GM23248 (cell line): Measurements from ENCODE around the gene CCDC32. TPM values are rescaled to one million over a fixed set of nuclear protein-coding genes. Genes with fewer than 3 reads are reported as not detected.

Experiments used
- DNase-seq: peaks from one replicate; pipeline ENCODE4 v3.0.0-alpha.2; 2015
- H2AFZ ChIP-seq: fragments of 200-600 bp; sonication (generic); 2 replicates; pipeline ENCODE4 v1.6.1; 2016; ENCODE audit warnings: antibody characterized with exemption
- H3F3A ChIP-seq: fragments of 200-600 bp; sonication (generic); 2 replicates; pipeline ENCODE4 v1.6.1; 2016; ENCODE audit warnings: mild to moderate bottlenecking, antibody characterized with exemption, mixed run types; ENCODE audit not compliant: insufficient read depth
- H3K27ac ChIP-seq: fragments of 200-600 bp; sonication (generic); 2 replicates; pipeline ENCODE4 v1.5.1; 2016; ENCODE audit warnings: mild to moderate bottlenecking
- H3K27me3 ChIP-seq: fragments of 200-600 bp; sonication (generic); replicated peaks from 2 replicates; pipeline ENCODE4 v1.6.1; 2016; ENCODE audit warnings: mild to moderate bottlenecking; ENCODE audit not compliant: insufficient read depth
- H3K36me3 ChIP-seq: fragments of 200-600 bp; sonication (generic); 2 replicates; pipeline ENCODE4 v1.6.1; 2016; ENCODE audit warnings: low read depth, mild to moderate bottlenecking
- H3K4me1 ChIP-seq: fragments of 200-600 bp; sonication (generic); 2 replicates; pipeline ENCODE4 v1.6.1; 2016; ENCODE audit warnings: mild to moderate bottlenecking; ENCODE audit not compliant: insufficient read depth
- H3K4me2 ChIP-seq: fragments of 200-600 bp; sonication (generic); one replicate; pipeline ENCODE4 v1.6.1; 2016; ENCODE audit warnings: mild to moderate bottlenecking; ENCODE audit not compliant: unreplicated experiment
- H3K4me3 ChIP-seq: fragments of 200-600 bp; sonication (generic); 2 replicates; pipeline ENCODE4 v1.5.1; 2016; ENCODE audit warnings: mild to moderate bottlenecking
- H3K79me2 ChIP-seq: fragments of 200-600 bp; sonication (generic); 2 replicates; pipeline ENCODE4 v1.6.1; 2016; ENCODE audit warnings: mild to moderate bottlenecking; ENCODE audit not compliant: insufficient read depth
- H3K9ac ChIP-seq: fragments of 200-600 bp; sonication (generic); 2 replicates; pipeline ENCODE4 v1.6.1; 2016; ENCODE audit warnings: mild to moderate bottlenecking
- H3K9me2 ChIP-seq: fragments of 200-600 bp; sonication (generic); 2 replicates; pipeline ENCODE4 v1.6.1; 2016; ENCODE audit warnings: mixed run types, mild to moderate bottlenecking, moderate library complexity; ENCODE audit not compliant: insufficient read depth
- H3K9me3 ChIP-seq: fragments of 200-600 bp; sonication (generic); one replicate; pipeline ENCODE4 v1.6.1; 2017; ENCODE audit warnings: low read depth
- H4K20me1 ChIP-seq: fragments of 200-600 bp; sonication (generic); 2 replicates; pipeline ENCODE4 v1.6.0; 2016; ENCODE audit not compliant: insufficient read depth
- EZH2 ChIP-seq: fragments of 200-600 bp; sonication (generic); IDR thresholded peaks from 2 replicates; pipeline ENCODE4 v1.6.1; 2018; ENCODE audit warnings: antibody characterized with exemption, mild to moderate bottlenecking; ENCODE audit not compliant: insufficient read depth, poor library complexity, severe bottlenecking
- EZH2phosphoT487 ChIP-seq: fragments of 200-600 bp; sonication (generic); IDR thresholded peaks from 2 replicates; pipeline ENCODE4 v1.6.1; 2018; ENCODE audit warnings: antibody characterized with exemption, moderate library complexity, mild to moderate bottlenecking, low read depth; ENCODE audit not compliant: insufficient read depth
- WGBS, 2 experiments: methylation state at CpG; one replicate each; pipeline ENCODE4 v1.1.6; 2015 to 2017; ENCODE audit warnings: low lambda C conversion rate in 2 of 2, low coverage in 1 of 2; ENCODE audit errors: missing lambda C conversion rate in 2 of 2; 5-methylcytosine and 5-hydroxymethylcytosine counted together
- in situ Hi-C: fragments of 300-500 bp; cut with MboI; formaldehyde crosslinking; loops from 2 replicates; pipeline ENCODE4 v1.15.0; 2020
- polyA plus RNA-seq: library from polyadenylated mRNA; unstranded; fragments of >200 nt; fragmentation: Nextera tagmentation; extraction: Ambion mirVana; gene quantifications from 2 replicates; pipeline ENCODE4 v1.2.1, GENCODE V29; 2016
- total RNA-seq: library from RNA; depleted of rRNA; stranded (reverse); fragments of >200 nt; shearing (Covaris generic); gene quantifications from 2 replicates; pipeline ENCODE4 v1.2.3, GENCODE V29; 2014

Gene CCDC32
- total and polyA plus RNA-seq, 2 experiments from 2014 or later = 29.5 to 44.7 TPM

- Histone ChIP-seq H3F3A (no peaks in the 10 kb centered on the region), H2AFZ (no peak overlapping the region), H3K36me3 (peaks cover 32% of the 10 kb centered on the region), H3K9me2 (no peaks in the 10 kb centered on the region), H3K79me2 (peaks cover 13% of the 10 kb centered on the region), H3K9me3 (no peaks in the 10 kb centered on the region), H3K4me1 (no peaks in the 10 kb centered on the region), H4K20me1 (no peaks in the 10 kb centered on the region), H3K4me3 (no peak overlapping the region), H3K4me2 (no peak overlapping the region), H3K27me3 (no peaks in the 10 kb centered on the region), H3K27ac (no peak overlapping the region), H3K9ac (no peak overlapping the region)
- in situ Hi-C loops = no loop called here
- DNase-seq = no peak
- WGBS, 2 experiments = 72 to 83% methylated on average over 4 of the region's 4 CpGs
- TF ChIP-seq EZH2 (no peak), EZH2phosphoT487 (no peak)
Observed at GRCh38 chr15:40554161-40554525, 10.7 kb downstream of the CCDC32 start.

- no peak overlapping the region for H2AFZ ChIP-seq
- H3K79me2 ChIP-seq = no peaks in the 10 kb centered on the region
- in situ Hi-C loops = no loop called here
- H3K36me3 ChIP-seq = peaks cover 13% of the 10 kb centered on the region
- TF ChIP-seq EZH2 = no peak
- TF ChIP-seq EZH2phosphoT487 = no peak
- H3K9ac ChIP-seq = no peak overlapping the region
- no peak overlapping the region for H3K27ac ChIP-seq
- H3F3A ChIP-seq = no peaks in the 10 kb centered on the region
- DNase-seq = no peak
- H3K4me2 ChIP-seq = no peak overlapping the region
- no peaks in the 10 kb centered on the region for H3K27me3 ChIP-seq
- no peaks in the 10 kb centered on the region for H3K9me2 ChIP-seq
- no peaks in the 10 kb centered on the region for H4K20me1 ChIP-seq
- no peak overlapping the region for H3K4me3 ChIP-seq
- no peaks in the 10 kb centered on the region for H3K4me1 ChIP-seq
- 93 to 96% methylated on average over 6 of the region's 6 CpGs for WGBS, 2 experiments
- H3K9me3 ChIP-seq = no peaks in the 10 kb centered on the region
Observed at GRCh38 chr15:40550341-40551037, 14.4 kb downstream of the CCDC32 start.

GRCh38 chr15:40549894-40550293, 14.9 kb downstream of the CCDC32 start:
- Histone ChIP-seq H2AFZ (no peak overlapping the region), H3K27ac (no peak overlapping the region), H3K4me2 (no peak overlapping the region), H3K9ac (no peak overlapping the region), H3K9me3 (no peaks in the 10 kb centered on the region), H3K27me3 (no peaks in the 10 kb centered on the region), H4K20me1 (no peaks in the 10 kb centered on the region), H3K36me3 (peaks cover 7% of the 10 kb centered on the region; the same call in 1 of the 2 replicates), H3K9me2 (no peaks in the 10 kb centered on the region), H3K4me1 (no peaks in the 10 kb centered on the region), H3K79me2 (no peaks in the 10 kb centered on the region), H3F3A (no peaks in the 10 kb centered on the region), H3K4me3 (no peak overlapping the region)
- in situ Hi-C loops = no loop called here
- DNase-seq = no peak
- TF ChIP-seq EZH2phosphoT487 (no peak), EZH2 (no peak)
- 81 to 85% methylated on average over 9 of the region's 9 CpGs for WGBS, 2 experiments

GRCh38 chr15:40548610-40549009, 16.2 kb downstream of the CCDC32 start:
- in situ Hi-C loops = no loop called here
- no peak for TF ChIP-seq EZH2
- TF ChIP-seq EZH2phosphoT487 = no peak
- Histone ChIP-seq H2AFZ (no peak overlapping the region), H4K20me1 (no peaks in the 10 kb centered on the region), H3K4me1 (no peaks in the 10 kb centered on the region), H3F3A (no peaks in the 10 kb centered on the region), H3K4me2 (no peak overlapping the region), H3K9me2 (no peaks in the 10 kb centered on the region), H3K4me3 (no peak overlapping the region), H3K36me3 (no peaks in the 10 kb centered on the region), H3K27me3 (no peaks in the 10 kb centered on the region), H3K79me2 (no peaks in the 10 kb centered on the region), H3K27ac (no peak overlapping the region), H3K9me3 (no peaks in the 10 kb centered on the region), H3K9ac (no peak overlapping the region)
- DNase-seq = no peak
- 83 to 88% methylated on average over 2 of the region's 2 CpGs for WGBS, 2 experiments

- in situ Hi-C loops = no loop called here
- no peaks in the 10 kb centered on the region for H3K9me3 ChIP-seq
- DNase-seq = no peak
- WGBS, 2 experiments = 100% methylated on average over 1 of the region's 1 CpG
- H2AFZ ChIP-seq = no peak overlapping the region
- H3F3A ChIP-seq = no peaks in the 10 kb centered on the region
- H3K4me1 ChIP-seq = no peaks in the 10 kb centered on the region
- no peaks in the 10 kb centered on the region for H3K79me2 ChIP-seq
- H3K9ac ChIP-seq = no peak overlapping the region
- H3K4me3 ChIP-seq = no peak overlapping the region
- no peaks in the 10 kb centered on the region for H3K36me3 ChIP-seq
- H3K27ac ChIP-seq = no peak overlapping the region
- TF ChIP-seq EZH2phosphoT487 (no peak), EZH2 (no peak)
- H3K27me3 ChIP-seq = no peaks in the 10 kb centered on the region
- no peak overlapping the region for H3K4me2 ChIP-seq
- H3K9me2 ChIP-seq = no peaks in the 10 kb centered on the region
- no peaks in the 10 kb centered on the region for H4K20me1 ChIP-seq
Observed at GRCh38 chr15:40545457-40545856, 19.4 kb downstream of the CCDC32 start.
